GM21423 (cell line): Measurements from ENCODE around the gene NLRP9.

ENCODE experiments used
- ATAC-seq: cut with Tn5 transposase; IDR thresholded peaks from one replicate; pipeline ENCODE4 v1.9.1; 2021; ENCODE audit warnings: mild to moderate bottlenecking, moderate library complexity; ENCODE audit not compliant: unreplicated experiment

NLRP9 gene

GRCh38 chr19:55689411-55690108 lies 48.6 kb downstream of the NLRP9 start:
- ATAC-seq: no peak

- no peak for ATAC-seq
Observed at GRCh38 chr19:55688422-55689218, 49.6 kb downstream of the NLRP9 start.

GRCh38 chr19:55687281-55688201 lies 50.7 kb downstream of the NLRP9 start:
- no peak for ATAC-seq

- ATAC-seq: no peak
Observed at GRCh38 chr19:55686311-55687050, 51.7 kb downstream of the NLRP9 start.

- no peak for ATAC-seq
Observed at GRCh38 chr19:55685776-55686175, 52.4 kb downstream of the NLRP9 start.

- ATAC-seq: no peak
Observed at GRCh38 chr19:55684946-55685681, 53.1 kb downstream of the NLRP9 start.

GRCh38 chr19:55683449-55684261 lies 54.5 kb downstream of the NLRP9 start:
- no peak for ATAC-seq

- ATAC-seq: no peak
Observed at GRCh38 chr19:55681131-55682092, 56.8 kb downstream of the NLRP9 start.

GRCh38 chr19:55680339-55681130 lies 57.7 kb downstream of the NLRP9 start:
- no peak for ATAC-seq

- no peak for ATAC-seq
Observed at GRCh38 chr19:55679343-55680257, 58.6 kb downstream of the NLRP9 start.

GRCh38 chr19:55678121-55678671 lies 60.0 kb downstream of the NLRP9 start:
- peak; percentile 71 for ATAC-seq

GRCh38 chr19:55677572-55678028 lies 60.6 kb downstream of the NLRP9 start:
- ATAC-seq: no peak

- ATAC-seq: no peak
Observed at GRCh38 chr19:55676889-55677505, 61.2 kb downstream of the NLRP9 start.

GRCh38 chr19:55676383-55676782 lies 61.8 kb downstream of the NLRP9 start:
- ATAC-seq: no peak

GRCh38 chr19:55675661-55676354 lies 62.4 kb downstream of the NLRP9 start:
- no peak for ATAC-seq
